Activated CD4-positive, alpha-beta T cell treated with anti-CD3 and anti-CD28 coated beads for 4 hours (primary cell): ENCODE measurements around the gene JMJD1C.
A peak's percentile ranks its signal among the peaks of the same experiment; 100 is the strongest.

Experiments used
- DNase-seq, 2 donors: peaks; one replicate each; pipeline ENCODE4 v3.0.0-alpha.2; 2020

JMJD1C gene

GRCh38 chr10:63280386-63280785, 185.4 kb downstream of the JMJD1C start:
- no peak for DNase-seq

- no peak for DNase-seq
Measured at GRCh38 chr10:63275094-63275493, 190.7 kb downstream of the JMJD1C start.

- no peak for DNase-seq
Measured at GRCh38 chr10:63273577-63273976, 192.2 kb downstream of the JMJD1C start.

- DNase-seq: peak; percentile 75 to 78
Measured at GRCh38 chr10:63268798-63269503, 196.8 kb downstream of the JMJD1C start.

GRCh38 chr10:63268149-63268797, 197.5 kb downstream of the JMJD1C start:
- DNase-seq: no peak

GRCh38 chr10:63267414-63268148, 198.2 kb downstream of the JMJD1C start:
- no peak for DNase-seq

GRCh38 chr10:63266391-63267316, 199.1 kb downstream of the JMJD1C start:
- DNase-seq: no peak

GRCh38 chr10:63265683-63266235, 200.0 kb downstream of the JMJD1C start:
- DNase-seq: no peak

GRCh38 chr10:63265222-63265617, 200.6 kb downstream of the JMJD1C start:
- DNase-seq: peak; percentile 42 to 44

GRCh38 chr10:63264617-63265221, 201.1 kb downstream of the JMJD1C start:
- no peak for DNase-seq

- no peak for DNase-seq
Measured at GRCh38 chr10:63262430-63263073, 203.2 kb downstream of the JMJD1C start.

- no peak for DNase-seq
Measured at GRCh38 chr10:63261496-63261895, 204.3 kb downstream of the JMJD1C start.

GRCh38 chr10:63260860-63261251, 204.9 kb downstream of the JMJD1C start:
- no peak for DNase-seq

- DNase-seq: no peak
Measured at GRCh38 chr10:63260103-63260859, 205.5 kb downstream of the JMJD1C start.

- DNase-seq: no peak
Measured at GRCh38 chr10:63258920-63259678, 206.7 kb downstream of the JMJD1C start.

- DNase-seq: no peak
Measured at GRCh38 chr10:63257778-63258177, 208.0 kb downstream of the JMJD1C start.

- no peak for DNase-seq
Measured at GRCh38 chr10:63256009-63256773, 209.6 kb downstream of the JMJD1C start.

- DNase-seq: no peak
Measured at GRCh38 chr10:63255316-63255715, 210.5 kb downstream of the JMJD1C start.

GRCh38 chr10:63253040-63253439, 212.7 kb downstream of the JMJD1C start:
- no peak for DNase-seq
